H9 (cell line): ENCODE results near the gene ELFN2. TPM values are rescaled to one million over a fixed set of nuclear protein-coding genes. Genes with fewer than 3 reads are reported as not detected.

Source experiments
- DNase-seq: peaks from one replicate; pipeline ENCODE4 v3.0.0-alpha.2; 2017
- H2AFZ ChIP-seq: one replicate; pipeline ENCODE4 v1.6.1; 2013; ENCODE audit warnings: mild to moderate bottlenecking, low read length, control low read depth, moderate library complexity
- H2AK5ac ChIP-seq: 2 replicates; pipeline ENCODE4 v1.6.1; 2013; ENCODE audit warnings: low read length, control low read depth, mixed read lengths; ENCODE audit not compliant: insufficient read length
- H2BK120ac ChIP-seq: one replicate; pipeline ENCODE4 v1.6.1; 2013; ENCODE audit warnings: low read depth, mild to moderate bottlenecking, low read length, control low read depth, inconsistent platforms; ENCODE audit not compliant: poor library complexity, severe bottlenecking
- H2BK12ac ChIP-seq: 2 replicates; pipeline ENCODE4 v1.6.1; 2013; ENCODE audit warnings: low read length, control low read depth, mixed read lengths, low read depth; ENCODE audit not compliant: insufficient read length
- H2BK15ac ChIP-seq: 2 replicates; pipeline ENCODE4 v1.6.1; 2013; ENCODE audit warnings: low read depth, low read length, control low read depth
- H2BK20ac ChIP-seq: one replicate; pipeline ENCODE4 v1.6.1; 2013; ENCODE audit warnings: low read depth, mild to moderate bottlenecking, low read length, control low read depth, inconsistent platforms; ENCODE audit not compliant: poor library complexity, severe bottlenecking
- H2BK5ac ChIP-seq: 2 replicates; pipeline ENCODE4 v1.6.1; 2013; ENCODE audit warnings: low read length, control low read depth, mixed read lengths; ENCODE audit not compliant: insufficient read length
- H3K14ac ChIP-seq: 2 replicates; pipeline ENCODE4 v1.6.1; 2013; ENCODE audit warnings: low read length, control low read depth; ENCODE audit not compliant: insufficient read depth
- H3K18ac ChIP-seq: 2 replicates; pipeline ENCODE4 v1.6.1; 2013; ENCODE audit warnings: low read depth, mild to moderate bottlenecking, mixed read lengths, low read length, control low read depth; ENCODE audit not compliant: insufficient read length
- H3K23ac ChIP-seq: 2 replicates; pipeline ENCODE4 v1.6.1; 2013; ENCODE audit warnings: low read length, control low read depth, mixed read lengths, low read depth; ENCODE audit not compliant: insufficient read length
- H3K23me2 ChIP-seq: 2 replicates; pipeline ENCODE4 v1.6.1; 2013; ENCODE audit warnings: low read depth, mild to moderate bottlenecking, mixed read lengths, low read length, control low read depth; ENCODE audit not compliant: insufficient read length, poor library complexity, severe bottlenecking
- H3K27ac ChIP-seq: 2 replicates; pipeline ENCODE4 v1.5.1; 2013; ENCODE audit warnings: low read length, control low read depth, mixed read lengths, low read depth; ENCODE audit not compliant: insufficient read length
- H3K27me3 ChIP-seq: 2 replicates; pipeline ENCODE4 v1.6.1; 2013; ENCODE audit warnings: low read length, control low read depth, inconsistent platforms; ENCODE audit not compliant: insufficient read depth
- H3K4ac ChIP-seq: 2 replicates; pipeline ENCODE4 v1.6.1; 2013; ENCODE audit warnings: low read depth, mild to moderate bottlenecking, control low read depth, inconsistent platforms, low read length, moderate library complexity
- H3K4me1 ChIP-seq: 2 replicates; pipeline ENCODE4 v1.6.1; 2013; ENCODE audit warnings: low read length, control low read depth, inconsistent platforms; ENCODE audit not compliant: insufficient read depth
- H3K4me2 ChIP-seq: 2 replicates; pipeline ENCODE4 v1.6.1; 2013; ENCODE audit warnings: low read length, control low read depth, mixed read lengths; ENCODE audit not compliant: insufficient read length, insufficient read depth
- H3K56ac ChIP-seq: 2 replicates; pipeline ENCODE4 v1.6.1; 2013; ENCODE audit warnings: low read depth, mild to moderate bottlenecking, mixed read lengths, low read length, control low read depth; ENCODE audit not compliant: insufficient read length
- H3K79me1 ChIP-seq: 2 replicates; pipeline ENCODE4 v1.6.1; 2013; ENCODE audit warnings: low read depth, mild to moderate bottlenecking, moderate library complexity, low read length, control low read depth, inconsistent platforms; ENCODE audit not compliant: insufficient read depth, poor library complexity, severe bottlenecking
- H3K79me2 ChIP-seq: 2 replicates; pipeline ENCODE4 v1.6.1; 2013; ENCODE audit warnings: low read length, control low read depth, inconsistent platforms; ENCODE audit not compliant: insufficient read depth
- H3K9ac ChIP-seq: 2 replicates; pipeline ENCODE4 v1.6.1; 2013; ENCODE audit warnings: low read length, control low read depth, mixed read lengths; ENCODE audit not compliant: insufficient read length; ENCODE audit errors: extremely low read depth
- H3K9me3 ChIP-seq: one replicate; pipeline ENCODE4 v1.6.1; 2013; ENCODE audit warnings: low read depth, low read length, inconsistent platforms; ENCODE audit not compliant: control insufficient read depth
- H3T11ph ChIP-seq: one replicate; pipeline ENCODE4 v1.6.1; 2013; ENCODE audit warnings: mild to moderate bottlenecking, low read length, control low read depth, inconsistent platforms
- H4K20me1 ChIP-seq: one replicate; pipeline ENCODE4 v1.6.1; 2013; ENCODE audit not compliant: control insufficient read depth, insufficient read length, insufficient read depth
- H4K5ac ChIP-seq: 2 replicates; pipeline ENCODE4 v1.6.1; 2013; ENCODE audit warnings: low read depth, mild to moderate bottlenecking, mixed read lengths, low read length, control low read depth; ENCODE audit not compliant: insufficient read length
- H4K8ac ChIP-seq: replicated peaks from 2 replicates; pipeline ENCODE4 v1.6.1; 2013; ENCODE audit warnings: low read length, control low read depth, mixed read lengths, low read depth; ENCODE audit not compliant: insufficient read length
- H4K91ac ChIP-seq: 2 replicates; pipeline ENCODE4 v1.6.1; 2013; ENCODE audit warnings: low read depth, mild to moderate bottlenecking, moderate library complexity, mixed read lengths, low read length, control low read depth; ENCODE audit not compliant: insufficient read length
- H3K27ac Mint-ChIP-seq, 3 experiments: 2 replicates in 2 of 3; 3 replicates in 1 of 3; pipeline ENCODE4 v1.8.0; 2020 to 2021; ENCODE audit warnings: mixed read lengths in 3 of 3, mild to moderate bottlenecking in 1 of 3, moderate library complexity in 1 of 3
- H3K27me3 Mint-ChIP-seq: 2 replicates; pipeline ENCODE4 v1.8.0; 2021; ENCODE audit warnings: low read depth, mild to moderate bottlenecking, moderate library complexity, mixed read lengths
- H3K36me3 Mint-ChIP-seq, 3 experiments: 2 replicates in 2 of 3; 3 replicates in 1 of 3; pipeline ENCODE4 v1.8.0; 2020 to 2021; ENCODE audit warnings: low read depth in 3 of 3, mixed read lengths in 3 of 3; ENCODE audit not compliant: insufficient read depth in 1 of 3
- H3K4me1 Mint-ChIP-seq, 2 experiments: 2 replicates each; pipeline ENCODE4 v1.8.0; 2020; ENCODE audit warnings: mixed read lengths in 2 of 2
- H3K4me3 Mint-ChIP-seq, 2 experiments: 2 replicates in 1 of 2; 3 replicates in 1 of 2; pipeline ENCODE4 v1.8.0; 2020 to 2021; ENCODE audit warnings: mild to moderate bottlenecking in 2 of 2, mixed read lengths in 2 of 2, moderate library complexity in 1 of 2
- H3K9me3 Mint-ChIP-seq, 2 experiments: 2 replicates in 1 of 2; 3 replicates in 1 of 2; pipeline ENCODE4 v1.8.0; 2020; ENCODE audit warnings: mild to moderate bottlenecking in 2 of 2, mixed read lengths in 2 of 2, moderate library complexity in 1 of 2
- CTCF ChIP-seq: fragments of 200-600 bp; sonication (generic); conservative IDR thresholded peaks from 3 replicates; pipeline ENCODE4 v1.8.0; 2021; ENCODE audit warnings: antibody characterized with exemption, mild to moderate bottlenecking
- WGBS: extraction: QIAGEN DNeasy Blood & Tissue Kit; methylation state at CpG from one replicate; pipeline ENCODE4 v1.1.7; 2013; ENCODE audit warnings: missing lambda C conversion rate, low lambda C conversion rate, mixed read lengths; ENCODE audit not compliant: insufficient read length; ENCODE audit errors: extremely low coverage; 5-methylcytosine and 5-hydroxymethylcytosine counted together
- total RNA-seq: library from RNA; stranded (reverse); gene quantifications from 2 replicates; pipeline ENCODE4 v1.2.1, GENCODE V29; 2021

ELFN2 gene
- total RNA-seq, 1 experiment from 2014 or later = 0.70 TPM

- peaks cover 83% of the 10 kb centered on the region for H3K27me3 Mint-ChIP-seq
- H3K27ac ChIP-seq = no peak overlapping the region
- no peak overlapping the region for H2BK120ac ChIP-seq
- no peak overlapping the region for H4K8ac ChIP-seq
- no peak overlapping the region for H2AFZ ChIP-seq
- H2BK5ac ChIP-seq = no peak overlapping the region
- no peaks in the 10 kb centered on the region for H3K79me2 ChIP-seq
- H4K5ac ChIP-seq = no peak overlapping the region
- no peak overlapping the region for H3K23ac ChIP-seq
- H3K4me1 Mint-ChIP-seq = peaks cover 31 to 67% of the 10 kb centered on the region in 2 experiments
- H3K79me1 ChIP-seq = no peaks in the 10 kb centered on the region
- no peak overlapping the region for H3K56ac ChIP-seq
- H3K9me3 Mint-ChIP-seq = peaks cover 0 to 2% of the 10 kb centered on the region in 2 experiments; a peak in 3 of 5 replicates
- no peak overlapping the region for H3K27ac Mint-ChIP-seq
- no peak overlapping the region for H3K4me3 Mint-ChIP-seq
- H2BK15ac ChIP-seq = 0 out of 2 replicates have a peak overlapping the region, but pooled peaks have one; percentile 55
- H3K14ac ChIP-seq = no peak overlapping the region
- no peaks in the 10 kb centered on the region for H4K20me1 ChIP-seq
- H2AK5ac ChIP-seq = no peak overlapping the region
- H3K9me3 ChIP-seq = no peaks in the 10 kb centered on the region
- H3K18ac ChIP-seq = no peak overlapping the region
- no peak overlapping the region for H2BK20ac ChIP-seq
- H3K36me3 Mint-ChIP-seq = no peaks in the 10 kb centered on the region
- H3K27me3 ChIP-seq = peaks cover 3% of the 10 kb centered on the region; the same call in 1 of the 2 replicates
- DNase-seq = no peak
- H3T11ph ChIP-seq = no peak overlapping the region
- H3K4me2 ChIP-seq = no peak overlapping the region
- WGBS = no CpG with 5 or more reads among the region's 9 CpGs
- H4K91ac ChIP-seq = no peak overlapping the region
- peaks cover 10% of the 10 kb centered on the region for H3K23me2 ChIP-seq
- no peak overlapping the region for H3K9ac ChIP-seq
- H3K4ac ChIP-seq = no peak overlapping the region
- H3K4me1 ChIP-seq = no peaks in the 10 kb centered on the region
- no peak for TF ChIP-seq CTCF
- H2BK12ac ChIP-seq = no peak overlapping the region
Measured at GRCh38 chr22:37331856-37332536, 95.3 kb downstream of the ELFN2 start.
